Omental fat pad (tissue), 4 donors: ENCODE measurements around the gene GIMAP4. TPM values are rescaled to one million over a fixed set of nuclear protein-coding genes. Genes with fewer than 3 reads are reported as not detected.
"Not testable (repeated sequence)": the region's sequence is repeated elsewhere in the genome, so short reads cannot be mapped to it uniquely, and the experiment has no call there.

Experiments
- ATAC-seq: fragments of 150-250 bp; one replicate; pipeline ENCODE4 v1.9.1; 2016; ENCODE audit warnings: mild to moderate bottlenecking, moderate library complexity; ENCODE audit not compliant: low FRiP score
- DNase-seq: peaks from one replicate; pipeline ENCODE4 v3.0.0-alpha.2; 2019; ENCODE audit warnings: low spot score
- total RNA-seq, 4 donors: library from RNA; depleted of rRNA; stranded (reverse); fragments of >200 nt; gene quantifications; one replicate each; pipeline ENCODE4 v1.1.0, GENCODE V29; 2016
- TF ChIP-seq, protein P1 (sequence below), 3 donors: fragments of 450-650 bp; IDR thresholded peaks; one replicate each; pipeline ENCODE4 v1.5.1; 2016 to 2017; ENCODE audit warnings: antibody characterized with exemption in 3 of 3, mild to moderate bottlenecking in 3 of 3, moderate library complexity in 2 of 3

The GIMAP4 gene
- total RNA-seq, 4 donors from 2014 or later, result 16.1 to 135 (median 47.8) TPM

DNA sequence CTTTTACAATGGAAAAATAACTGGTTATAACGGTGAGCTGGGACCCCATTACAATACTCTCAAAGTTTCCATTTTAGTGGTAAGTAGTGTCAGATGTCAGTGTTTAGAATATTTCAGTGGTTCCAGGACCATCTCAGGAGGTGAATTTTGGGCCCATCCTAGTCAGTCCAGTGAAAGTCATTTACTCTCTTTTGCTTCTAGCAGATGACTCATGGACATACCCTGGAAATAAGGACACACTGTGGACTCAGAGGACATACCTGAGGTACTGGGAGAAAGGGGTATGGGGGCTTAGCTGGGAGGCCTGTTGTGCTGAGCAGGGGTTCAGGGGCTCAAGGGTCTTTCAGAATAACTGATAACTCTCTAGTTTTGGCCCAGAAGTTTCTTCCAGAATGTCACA is 618 bp upstream of the GIMAP4 start:
- ATAC-seq (no peak), DNase-seq (no peak)
- TF ChIP-seq, protein P1, sequence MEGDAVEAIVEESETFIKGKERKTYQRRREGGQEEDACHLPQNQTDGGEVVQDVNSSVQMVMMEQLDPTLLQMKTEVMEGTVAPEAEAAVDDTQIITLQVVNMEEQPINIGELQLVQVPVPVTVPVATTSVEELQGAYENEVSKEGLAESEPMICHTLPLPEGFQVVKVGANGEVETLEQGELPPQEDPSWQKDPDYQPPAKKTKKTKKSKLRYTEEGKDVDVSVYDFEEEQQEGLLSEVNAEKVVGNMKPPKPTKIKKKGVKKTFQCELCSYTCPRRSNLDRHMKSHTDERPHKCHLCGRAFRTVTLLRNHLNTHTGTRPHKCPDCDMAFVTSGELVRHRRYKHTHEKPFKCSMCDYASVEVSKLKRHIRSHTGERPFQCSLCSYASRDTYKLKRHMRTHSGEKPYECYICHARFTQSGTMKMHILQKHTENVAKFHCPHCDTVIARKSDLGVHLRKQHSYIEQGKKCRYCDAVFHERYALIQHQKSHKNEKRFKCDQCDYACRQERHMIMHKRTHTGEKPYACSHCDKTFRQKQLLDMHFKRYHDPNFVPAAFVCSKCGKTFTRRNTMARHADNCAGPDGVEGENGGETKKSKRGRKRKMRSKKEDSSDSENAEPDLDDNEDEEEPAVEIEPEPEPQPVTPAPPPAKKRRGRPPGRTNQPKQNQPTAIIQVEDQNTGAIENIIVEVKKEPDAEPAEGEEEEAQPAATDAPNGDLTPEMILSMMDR (IDR thresholded peaks at IDR 0.05), result no peak

DNA sequence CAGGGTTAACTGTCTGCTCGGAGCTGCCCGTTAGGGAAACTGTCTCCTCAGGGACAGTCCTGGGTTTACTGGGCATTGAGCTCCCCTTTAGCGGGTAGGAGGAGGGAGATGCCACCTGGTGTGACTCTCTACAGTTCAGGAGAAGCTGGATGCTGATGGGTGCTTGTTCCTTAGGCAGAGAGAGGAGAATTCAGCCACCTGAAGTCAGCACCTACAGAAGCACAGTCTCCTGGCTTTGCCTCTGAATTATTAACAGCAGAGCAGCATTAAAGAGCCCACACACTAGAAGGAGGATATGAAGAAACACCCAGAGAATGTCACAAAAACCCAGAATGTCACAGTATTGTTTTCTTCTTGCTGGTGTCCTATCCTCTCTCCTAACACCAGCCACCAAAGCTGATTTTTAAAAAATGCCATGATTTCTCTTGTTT is 696 bp downstream of the GIMAP4 start:
- DNase-seq (no peak), ATAC-seq (no peak)
- TF ChIP-seq, protein P1 (IDR thresholded peaks at IDR 0.05), result no peak

DNA sequence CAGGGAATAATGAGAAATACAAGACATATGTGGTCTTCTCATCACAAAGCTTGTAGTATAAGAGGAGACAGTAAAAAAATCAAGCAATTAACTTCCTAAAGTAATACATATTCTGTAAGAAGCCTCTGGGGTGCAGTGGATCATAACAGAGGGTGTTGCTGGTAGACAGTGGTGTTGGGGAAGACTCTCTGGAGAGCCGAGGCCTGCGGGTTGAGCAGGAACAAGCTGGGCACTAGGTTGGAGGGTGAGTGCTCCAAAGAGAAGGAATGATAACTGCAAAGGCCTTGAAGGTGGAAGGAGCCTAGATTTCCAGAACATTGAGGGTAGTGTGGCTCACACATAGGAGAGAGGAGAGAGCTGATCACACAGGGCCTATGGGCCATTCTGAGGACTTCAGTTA is 1.5 kb downstream of the GIMAP4 start:
- ATAC-seq, result no peak

DNA sequence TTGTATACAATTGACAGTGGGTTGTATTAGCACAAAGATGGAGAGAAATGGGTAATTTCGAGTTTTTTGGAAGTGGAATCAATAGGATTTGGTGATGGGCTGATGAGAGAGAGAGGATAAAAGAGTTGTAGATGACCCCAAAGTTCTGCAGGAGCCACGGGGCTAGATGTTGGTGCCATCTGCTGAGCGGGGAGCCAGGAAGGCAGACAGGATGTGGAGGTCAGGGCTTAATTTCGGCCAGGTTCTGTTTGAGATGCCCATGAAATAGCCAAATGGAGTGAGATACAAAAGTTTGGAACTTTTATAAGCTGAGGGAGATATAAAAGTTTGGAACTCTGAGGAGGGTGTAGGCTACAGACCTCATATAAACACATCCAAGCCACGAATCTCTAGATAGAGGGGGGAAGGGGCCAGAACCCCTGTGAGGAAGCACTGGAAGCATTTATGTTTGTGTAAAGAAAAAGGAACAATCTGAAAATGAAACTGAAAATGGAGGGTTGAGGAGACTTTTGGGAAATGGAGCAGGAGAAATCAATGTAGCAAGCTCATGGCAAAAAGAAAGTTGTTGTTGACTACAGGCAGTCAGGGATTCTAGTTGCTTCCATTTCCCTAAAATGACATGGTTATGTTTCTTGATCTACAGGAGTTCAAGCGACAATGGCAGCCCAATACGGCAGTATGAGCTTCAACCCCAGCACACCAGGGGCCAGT is 2.2 kb downstream of the GIMAP4 start:
- TF ChIP-seq, protein P1 (IDR thresholded peaks at IDR 0.05), result no peak
- DNase-seq (no peak), ATAC-seq (no peak)

More for the DNA sequence above, 1.5 kb downstream of the GIMAP4 start:
- TF ChIP-seq, protein P1 (IDR thresholded peaks at IDR 0.05), result no peak
- no peak for DNase-seq

DNA sequence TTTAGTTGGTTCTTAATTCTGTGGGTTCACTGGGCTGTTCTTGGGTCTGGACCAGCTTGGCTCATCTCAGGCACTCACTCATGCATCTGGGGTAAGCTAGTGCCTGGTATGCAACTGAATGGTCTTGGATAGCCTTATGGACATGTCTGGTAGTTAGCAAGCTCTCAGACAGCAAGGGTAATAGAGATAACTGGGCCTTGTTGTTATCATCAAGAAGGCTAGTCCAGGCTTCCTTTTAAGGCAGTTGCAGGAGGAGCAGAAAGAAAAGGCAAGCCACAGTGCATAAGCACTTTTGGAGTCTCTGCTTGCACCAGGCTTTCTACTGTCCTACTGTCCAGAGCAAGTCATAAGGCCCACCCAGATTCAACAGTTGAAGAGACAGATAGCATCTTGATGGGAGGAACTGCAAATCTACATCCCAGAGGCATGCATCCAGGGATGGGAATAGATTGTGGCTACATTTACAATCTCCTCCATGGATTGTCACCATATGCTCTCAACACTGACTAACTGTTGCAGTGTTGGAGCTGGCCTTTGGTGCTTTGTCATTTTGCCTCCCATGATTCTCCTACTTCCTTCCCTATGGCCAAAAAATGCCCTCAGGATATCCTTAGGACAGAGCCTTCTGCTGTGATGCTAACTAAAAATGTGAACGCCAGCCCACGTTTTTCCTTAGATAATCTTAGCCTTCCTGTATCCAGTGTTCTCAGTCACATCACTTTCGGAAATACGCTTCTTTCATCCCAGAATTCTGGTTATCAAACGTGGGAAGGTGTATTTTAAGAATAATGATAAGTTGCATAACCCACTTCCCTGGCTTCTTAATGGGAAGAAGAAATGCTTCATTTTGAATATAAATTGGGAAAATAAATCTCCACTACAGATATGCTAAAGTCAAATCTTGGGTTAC is 3.6 kb downstream of the GIMAP4 start:
- ATAC-seq (no peak), DNase-seq (no peak)
- TF ChIP-seq, protein P1 (IDR thresholded peaks at IDR 0.05), result no peak

DNA sequence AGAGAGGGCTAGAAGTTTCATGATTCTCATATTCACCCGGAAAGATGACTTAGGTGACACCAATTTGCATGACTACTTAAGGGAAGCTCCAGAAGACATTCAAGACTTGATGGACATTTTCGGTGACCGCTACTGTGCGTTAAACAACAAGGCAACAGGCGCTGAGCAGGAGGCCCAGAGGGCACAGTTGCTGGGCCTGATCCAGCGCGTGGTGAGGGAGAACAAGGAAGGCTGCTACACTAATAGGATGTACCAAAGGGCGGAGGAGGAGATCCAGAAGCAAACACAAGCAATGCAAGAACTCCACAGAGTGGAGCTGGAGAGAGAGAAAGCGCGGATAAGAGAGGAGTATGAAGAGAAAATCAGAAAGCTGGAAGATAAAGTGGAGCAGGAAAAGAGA is 5.3 kb downstream of the GIMAP4 start:
- ATAC-seq (no peak), DNase-seq (no peak)
- TF ChIP-seq, protein P1 (IDR thresholded peaks at IDR 0.05), result no peak

DNA sequence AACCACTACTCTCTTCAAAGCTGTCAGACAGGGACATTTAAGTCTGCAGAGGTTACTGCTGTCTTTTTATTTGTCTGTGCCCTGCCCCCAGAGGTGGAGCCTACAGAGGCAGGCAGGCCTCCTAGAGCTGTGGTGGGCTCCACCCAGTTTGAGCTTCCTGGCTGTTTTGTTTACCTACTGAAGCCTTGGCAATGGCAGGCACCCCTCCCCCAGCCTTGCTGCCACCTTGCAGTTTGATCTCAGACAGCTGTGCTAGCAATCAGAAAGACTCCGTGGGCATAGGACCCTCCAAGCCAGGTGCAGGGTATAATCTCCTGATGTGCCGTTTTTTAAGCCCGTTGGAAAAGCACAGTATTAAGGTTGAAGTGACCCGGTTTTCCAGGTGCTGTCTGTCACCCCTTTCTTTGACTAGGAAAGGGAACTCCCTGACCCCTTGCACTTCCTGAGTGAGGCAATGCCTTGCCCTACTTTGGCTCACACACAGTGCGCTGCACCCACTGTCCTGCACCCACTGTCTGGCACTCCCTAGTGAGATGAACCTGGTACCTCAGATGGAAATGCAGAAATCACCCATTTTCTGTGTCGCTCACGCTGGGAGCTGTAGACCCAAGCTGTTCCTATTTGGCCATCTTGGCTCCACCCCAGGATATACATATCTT is 12.9 kb downstream of the GIMAP4 start:
- not testable (repeated sequence) for DNase-seq, ATAC-seq
